Astrocyte of the cerebellum (primary cell): ENCODE measurements around the gene TNKS1BP1.
A peak's percentile ranks its signal among the peaks of the same experiment; 100 is the strongest.

Experiments
- DNase-seq: peaks from one replicate; pipeline ENCODE4 v3.0.0-alpha.2; 2011; ENCODE audit warnings: low read depth
- H3K4me3 ChIP-seq: 2 replicates; pipeline ENCODE4 v1.5.1; 2011; ENCODE audit warnings: mild to moderate bottlenecking, low read depth, low read length, moderate library complexity
- CTCF ChIP-seq: IDR thresholded peaks from 2 replicates; pipeline ENCODE4 v1.5.1; 2012; ENCODE audit warnings: low read length, low read depth, moderate library complexity, mild to moderate bottlenecking; ENCODE audit errors: missing control alignments
- in situ Hi-C: cut with HindIII; loops from 2 replicates; pipeline ENCODE4 v1.10.0; 2017; ENCODE audit warnings: low sequenced_read_pairs

The TNKS1BP1 gene

GRCh38 chr11:57347336-57347735, 22.6 kb upstream of the TNKS1BP1 start:
- no peak for DNase-seq
- in situ Hi-C loops, result no loop called here
- no peak for TF ChIP-seq CTCF
- H3K4me3 ChIP-seq, result no peak overlapping the region

GRCh38 chr11:57345555-57346211, 20.9 kb upstream of the TNKS1BP1 start:
- DNase-seq, result peak; percentile 37
- no peak overlapping the region for H3K4me3 ChIP-seq
- TF ChIP-seq CTCF, result peak; percentile 66
- in situ Hi-C loops, result no loop called here

- in situ Hi-C loops, result no loop called here
- no peak for TF ChIP-seq CTCF
- DNase-seq, result no peak
- no peak overlapping the region for H3K4me3 ChIP-seq
These were observed 20.1 kb upstream of the TNKS1BP1 start for GRCh38 chr11:57344826-57345225.

- in situ Hi-C loops, result no loop called here
- H3K4me3 ChIP-seq, result no peak overlapping the region
- TF ChIP-seq CTCF, result no peak
- no peak for DNase-seq
These were observed 19.1 kb upstream of the TNKS1BP1 start for GRCh38 chr11:57343825-57344224.

GRCh38 chr11:57342702-57343101, 17.9 kb upstream of the TNKS1BP1 start:
- in situ Hi-C loops, result no loop called here
- no peak overlapping the region for H3K4me3 ChIP-seq
- no peak for TF ChIP-seq CTCF
- DNase-seq, result no peak

GRCh38 chr11:57341250-57341808, 16.6 kb upstream of the TNKS1BP1 start:
- no peak for TF ChIP-seq CTCF
- in situ Hi-C loops, result no loop called here
- DNase-seq, result no peak
- H3K4me3 ChIP-seq, result no peak overlapping the region
